SK-N-SH treated with all-trans-retinoic acid at 6 μM for 48 hours (cell line): ENCODE results near the gene LSR.

Experiments
- ATAC-seq: fragments of 200-7000 bp; cut with Tn5 transposase; 3 replicates; pipeline ENCODE4 v1.9.1; 2020; ENCODE audit warnings: mild to moderate bottlenecking, moderate library complexity
- ARNTL ChIP-seq: fragments of 450-650 bp; formaldehyde crosslinking; IDR thresholded peaks from 2 replicates; pipeline ENCODE4 v1.5.0; 2020; ENCODE audit warnings: low read depth, mild to moderate bottlenecking, moderate library complexity, borderline replicate concordance
- BACH2 ChIP-seq: fragments of 250-450 bp; sonication (Bioruptor Pico); IDR thresholded peaks from 2 replicates; pipeline ENCODE4 v1.9.0; 2021; ENCODE audit warnings: mild to moderate bottlenecking, borderline replicate concordance
- CSDC2 ChIP-seq: fragments of 250-450 bp; sonication (Bioruptor Pico); IDR thresholded peaks from 2 replicates; pipeline ENCODE4 v1.5.0; 2020; ENCODE audit warnings: mild to moderate bottlenecking, moderate library complexity
- ISL1 ChIP-seq: fragments of 250-450 bp; sonication (Bioruptor Pico); IDR thresholded peaks from 2 replicates; pipeline ENCODE4 v2.1.2; 2022; ENCODE audit warnings: mild to moderate bottlenecking, moderate library complexity
- RARB ChIP-seq: fragments of 250-450 bp; sonication (Bioruptor Pico); IDR thresholded peaks from 2 replicates; pipeline ENCODE4 v1.8.0; 2021; ENCODE audit warnings: mild to moderate bottlenecking, moderate library complexity
- SNAI2 ChIP-seq: fragments of 250-450 bp; sonication (Bioruptor Pico); IDR thresholded peaks from 2 replicates; pipeline ENCODE4 v1.5.0; 2020; ENCODE audit warnings: mild to moderate bottlenecking, moderate library complexity
- TOX ChIP-seq: fragments of 250-450 bp; sonication (Bioruptor Pico); IDR thresholded peaks from 2 replicates; pipeline ENCODE4 v1.8.0; 2021; ENCODE audit warnings: mild to moderate bottlenecking, moderate library complexity, borderline replicate concordance
- ZC3H10 ChIP-seq: fragments of 250-450 bp; sonication (Bioruptor Pico); IDR thresholded peaks from 2 replicates; pipeline ENCODE4 v1.5.1; 2021; ENCODE audit warnings: mild to moderate bottlenecking, moderate library complexity
- ZFP3 ChIP-seq: fragments of 250-450 bp; sonication (Bioruptor Pico); IDR thresholded peaks from 2 replicates; pipeline ENCODE4 v1.5.0; 2020; ENCODE audit warnings: mild to moderate bottlenecking, moderate library complexity
- ZFP30 ChIP-seq: fragments of 450-650 bp; formaldehyde crosslinking; IDR thresholded peaks from 2 replicates; pipeline ENCODE4 v1.5.0; 2022; ENCODE audit warnings: mild to moderate bottlenecking, moderate library complexity
- ZNF565 ChIP-seq: fragments of 450-650 bp; formaldehyde crosslinking; conservative IDR thresholded peaks from 2 replicates; pipeline ENCODE4 v1.5.0; 2020; ENCODE audit warnings: low read depth, mild to moderate bottlenecking, moderate library complexity
- ZNF8 ChIP-seq: fragments of 450-650 bp; formaldehyde crosslinking; IDR thresholded peaks from 2 replicates; pipeline ENCODE4 v1.5.0; 2020; ENCODE audit warnings: mild to moderate bottlenecking, moderate library complexity
- TF ChIP-seq, protein P1 (sequence below): fragments of 250-450 bp; sonication (Bioruptor Pico); IDR thresholded peaks from 2 replicates; pipeline ENCODE4 v1.8.0; 2020; ENCODE audit warnings: mild to moderate bottlenecking, moderate library complexity, borderline replicate concordance
- TF ChIP-seq, protein P2 (sequence below): fragments of 250-450 bp; sonication (Bioruptor Pico); IDR thresholded peaks from 2 replicates; pipeline ENCODE4 v1.5.1; 2020; ENCODE audit warnings: low read depth, mild to moderate bottlenecking, moderate library complexity
- TF ChIP-seq, protein P3 (sequence below): fragments of 250-450 bp; sonication (Bioruptor Pico); IDR thresholded peaks from 2 replicates; pipeline ENCODE4 v1.5.0; 2020; ENCODE audit warnings: mild to moderate bottlenecking, moderate library complexity
- TF ChIP-seq, protein P4 (sequence below): fragments of 250-450 bp; sonication (Bioruptor Pico); IDR thresholded peaks from 2 replicates; pipeline ENCODE4 v1.8.0; 2021; ENCODE audit warnings: low read depth, mild to moderate bottlenecking, moderate library complexity, borderline replicate concordance
- TF ChIP-seq, protein P5 (sequence below): fragments of 250-450 bp; sonication (Bioruptor Pico); IDR thresholded peaks from 2 replicates; pipeline ENCODE4 v1.5.1; 2021; ENCODE audit warnings: mild to moderate bottlenecking, moderate library complexity

The LSR gene

DNA sequence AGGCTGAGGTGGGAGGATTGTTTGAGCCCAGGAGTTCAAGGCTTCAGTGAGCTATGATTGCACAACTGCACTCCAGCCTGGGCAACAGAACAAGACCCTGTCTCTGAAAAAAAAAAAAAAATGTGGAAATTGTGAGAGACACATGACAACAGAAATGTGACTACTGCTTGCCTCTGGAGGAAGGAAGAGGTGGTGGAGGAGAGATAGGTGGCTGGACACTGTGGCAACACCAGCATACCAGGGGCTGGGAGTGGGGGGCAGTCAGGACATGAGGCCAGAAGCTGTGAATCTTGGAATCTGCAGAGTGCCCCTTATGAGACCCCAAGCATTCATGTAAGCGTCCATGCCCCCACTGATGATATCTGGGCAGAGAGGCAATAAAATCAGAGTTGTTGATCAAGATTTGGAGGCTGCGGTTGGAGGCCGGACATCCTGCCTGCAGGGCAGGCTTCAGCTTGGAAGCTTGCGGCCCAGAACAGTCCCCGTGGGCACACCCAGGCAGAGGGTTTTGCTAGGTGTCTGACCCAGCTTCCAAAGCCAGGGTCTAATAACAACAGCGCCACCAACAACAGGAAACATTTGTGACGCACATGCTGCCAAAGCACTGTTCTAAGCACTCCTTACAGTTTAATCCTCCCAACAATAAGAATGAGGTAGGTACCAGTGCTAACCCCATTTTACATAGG, 37.1 kb upstream of the LSR start (continued):
- TF ChIP-seq, protein P1, sequence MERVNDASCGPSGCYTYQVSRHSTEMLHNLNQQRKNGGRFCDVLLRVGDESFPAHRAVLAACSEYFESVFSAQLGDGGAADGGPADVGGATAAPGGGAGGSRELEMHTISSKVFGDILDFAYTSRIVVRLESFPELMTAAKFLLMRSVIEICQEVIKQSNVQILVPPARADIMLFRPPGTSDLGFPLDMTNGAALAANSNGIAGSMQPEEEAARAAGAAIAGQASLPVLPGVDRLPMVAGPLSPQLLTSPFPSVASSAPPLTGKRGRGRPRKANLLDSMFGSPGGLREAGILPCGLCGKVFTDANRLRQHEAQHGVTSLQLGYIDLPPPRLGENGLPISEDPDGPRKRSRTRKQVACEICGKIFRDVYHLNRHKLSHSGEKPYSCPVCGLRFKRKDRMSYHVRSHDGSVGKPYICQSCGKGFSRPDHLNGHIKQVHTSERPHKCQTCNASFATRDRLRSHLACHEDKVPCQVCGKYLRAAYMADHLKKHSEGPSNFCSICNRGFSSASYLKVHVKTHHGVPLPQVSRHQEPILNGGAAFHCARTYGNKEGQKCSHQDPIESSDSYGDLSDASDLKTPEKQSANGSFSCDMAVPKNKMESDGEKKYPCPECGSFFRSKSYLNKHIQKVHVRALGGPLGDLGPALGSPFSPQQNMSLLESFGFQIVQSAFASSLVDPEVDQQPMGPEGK (CRISPR knock-in tag) = no peak

DNA sequence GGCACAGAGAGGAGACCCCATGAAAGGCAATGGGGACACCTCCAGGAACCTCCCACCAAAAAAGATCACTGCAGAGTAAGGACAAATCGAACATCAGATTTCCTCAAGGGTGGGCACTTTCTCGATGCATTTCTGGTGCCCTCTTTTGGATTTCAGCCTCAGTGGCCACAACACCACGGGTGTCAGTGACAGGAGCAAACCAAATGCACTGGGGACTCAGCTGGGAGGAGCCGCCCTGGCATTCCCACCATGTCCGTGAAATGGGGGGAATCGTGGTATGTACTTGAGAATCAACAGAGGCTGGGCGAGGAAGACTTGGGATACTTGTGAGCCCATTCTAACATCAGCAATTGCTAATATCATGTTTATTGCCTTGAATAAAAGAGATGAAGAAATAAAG, 36.6 kb upstream of the LSR start:
- no peak for TF ChIP-seq ZC3H10 (CRISPR knock-in tag)
- no peak for TF ChIP-seq ZFP30
- no peak for TF ChIP-seq RARB (CRISPR knock-in tag)
- no peak for TF ChIP-seq ZFP3 (CRISPR knock-in tag)
- no peak for TF ChIP-seq ISL1
- TF ChIP-seq ARNTL (CRISPR knock-in tag) = no peak
- no peak for TF ChIP-seq SNAI2 (CRISPR knock-in tag)
- no peak for TF ChIP-seq CSDC2 (CRISPR knock-in tag)
- TF ChIP-seq, protein P2, sequence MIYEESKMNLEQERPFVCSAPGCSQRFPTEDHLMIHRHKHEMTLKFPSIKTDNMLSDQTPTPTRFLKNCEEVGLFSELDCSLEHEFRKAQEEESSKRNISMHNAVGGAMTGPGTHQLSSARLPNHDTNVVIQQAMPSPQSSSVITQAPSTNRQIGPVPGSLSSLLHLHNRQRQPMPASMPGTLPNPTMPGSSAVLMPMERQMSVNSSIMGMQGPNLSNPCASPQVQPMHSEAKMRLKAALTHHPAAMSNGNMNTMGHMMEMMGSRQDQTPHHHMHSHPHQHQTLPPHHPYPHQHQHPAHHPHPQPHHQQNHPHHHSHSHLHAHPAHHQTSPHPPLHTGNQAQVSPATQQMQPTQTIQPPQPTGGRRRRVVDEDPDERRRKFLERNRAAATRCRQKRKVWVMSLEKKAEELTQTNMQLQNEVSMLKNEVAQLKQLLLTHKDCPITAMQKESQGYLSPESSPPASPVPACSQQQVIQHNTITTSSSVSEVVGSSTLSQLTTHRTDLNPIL = no peak
- TF ChIP-seq TOX (CRISPR knock-in tag) = no peak
- TF ChIP-seq, protein P3, sequence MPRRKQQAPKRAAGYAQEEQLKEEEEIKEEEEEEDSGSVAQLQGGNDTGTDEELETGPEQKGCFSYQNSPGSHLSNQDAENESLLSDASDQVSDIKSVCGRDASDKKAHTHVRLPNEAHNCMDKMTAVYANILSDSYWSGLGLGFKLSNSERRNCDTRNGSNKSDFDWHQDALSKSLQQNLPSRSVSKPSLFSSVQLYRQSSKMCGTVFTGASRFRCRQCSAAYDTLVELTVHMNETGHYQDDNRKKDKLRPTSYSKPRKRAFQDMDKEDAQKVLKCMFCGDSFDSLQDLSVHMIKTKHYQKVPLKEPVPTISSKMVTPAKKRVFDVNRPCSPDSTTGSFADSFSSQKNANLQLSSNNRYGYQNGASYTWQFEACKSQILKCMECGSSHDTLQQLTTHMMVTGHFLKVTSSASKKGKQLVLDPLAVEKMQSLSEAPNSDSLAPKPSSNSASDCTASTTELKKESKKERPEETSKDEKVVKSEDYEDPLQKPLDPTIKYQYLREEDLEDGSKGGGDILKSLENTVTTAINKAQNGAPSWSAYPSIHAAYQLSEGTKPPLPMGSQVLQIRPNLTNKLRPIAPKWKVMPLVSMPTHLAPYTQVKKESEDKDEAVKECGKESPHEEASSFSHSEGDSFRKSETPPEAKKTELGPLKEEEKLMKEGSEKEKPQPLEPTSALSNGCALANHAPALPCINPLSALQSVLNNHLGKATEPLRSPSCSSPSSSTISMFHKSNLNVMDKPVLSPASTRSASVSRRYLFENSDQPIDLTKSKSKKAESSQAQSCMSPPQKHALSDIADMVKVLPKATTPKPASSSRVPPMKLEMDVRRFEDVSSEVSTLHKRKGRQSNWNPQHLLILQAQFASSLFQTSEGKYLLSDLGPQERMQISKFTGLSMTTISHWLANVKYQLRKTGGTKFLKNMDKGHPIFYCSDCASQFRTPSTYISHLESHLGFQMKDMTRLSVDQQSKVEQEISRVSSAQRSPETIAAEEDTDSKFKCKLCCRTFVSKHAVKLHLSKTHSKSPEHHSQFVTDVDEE (CRISPR knock-in tag) = no peak
- TF ChIP-seq, protein P4, sequence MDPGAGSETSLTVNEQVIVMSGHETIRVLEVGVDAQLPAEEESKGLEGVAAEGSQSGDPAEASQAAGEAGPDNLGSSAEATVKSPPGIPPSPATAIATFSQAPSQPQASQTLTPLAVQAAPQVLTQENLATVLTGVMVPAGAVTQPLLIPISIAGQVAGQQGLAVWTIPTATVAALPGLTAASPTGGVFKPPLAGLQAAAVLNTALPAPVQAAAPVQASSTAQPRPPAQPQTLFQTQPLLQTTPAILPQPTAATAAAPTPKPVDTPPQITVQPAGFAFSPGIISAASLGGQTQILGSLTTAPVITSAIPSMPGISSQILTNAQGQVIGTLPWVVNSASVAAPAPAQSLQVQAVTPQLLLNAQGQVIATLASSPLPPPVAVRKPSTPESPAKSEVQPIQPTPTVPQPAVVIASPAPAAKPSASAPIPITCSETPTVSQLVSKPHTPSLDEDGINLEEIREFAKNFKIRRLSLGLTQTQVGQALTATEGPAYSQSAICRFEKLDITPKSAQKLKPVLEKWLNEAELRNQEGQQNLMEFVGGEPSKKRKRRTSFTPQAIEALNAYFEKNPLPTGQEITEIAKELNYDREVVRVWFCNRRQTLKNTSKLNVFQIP (CRISPR knock-in tag) = no peak
- TF ChIP-seq ZNF565 = no peak
- TF ChIP-seq ZNF8 (CRISPR knock-in tag) = no peak
- TF ChIP-seq, protein P5, sequence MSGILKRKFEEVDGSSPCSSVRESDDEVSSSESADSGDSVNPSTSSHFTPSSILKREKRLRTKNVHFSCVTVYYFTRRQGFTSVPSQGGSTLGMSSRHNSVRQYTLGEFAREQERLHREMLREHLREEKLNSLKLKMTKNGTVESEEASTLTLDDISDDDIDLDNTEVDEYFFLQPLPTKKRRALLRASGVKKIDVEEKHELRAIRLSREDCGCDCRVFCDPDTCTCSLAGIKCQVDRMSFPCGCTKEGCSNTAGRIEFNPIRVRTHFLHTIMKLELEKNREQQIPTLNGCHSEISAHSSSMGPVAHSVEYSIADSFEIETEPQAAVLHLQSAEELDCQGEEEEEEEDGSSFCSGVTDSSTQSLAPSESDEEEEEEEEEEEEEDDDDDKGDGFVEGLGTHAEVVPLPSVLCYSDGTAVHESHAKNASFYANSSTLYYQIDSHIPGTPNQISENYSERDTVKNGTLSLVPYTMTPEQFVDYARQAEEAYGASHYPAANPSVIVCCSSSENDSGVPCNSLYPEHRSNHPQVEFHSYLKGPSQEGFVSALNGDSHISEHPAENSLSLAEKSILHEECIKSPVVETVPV (CRISPR knock-in tag) = no peak
- no peak for TF ChIP-seq BACH2 (CRISPR knock-in tag)
- TF ChIP-seq, protein P1 (CRISPR knock-in tag) = no peak
- no peak for ATAC-seq
